Ovary (tissue), 9 donors: ENCODE data around the gene PLEKHG2. TPM values are rescaled to one million over a fixed set of nuclear protein-coding genes. Genes with fewer than 3 reads are reported as not detected.

Experiments
- DNase-seq, 5 donors: peaks; one replicate each; pipeline ENCODE4 v3.0.0-alpha.2; 2019 to 2020
- H3K27ac ChIP-seq, 2 donors: fragments of 200-600 bp; one replicate each; pipeline versions ENCODE4 v1.5.1 to v1.8.0; 2019 to 2022
- H3K27me3 ChIP-seq: fragments of 200-600 bp; one replicate; pipeline ENCODE4 v1.8.0; 2022
- H3K36me3 ChIP-seq: fragments of 200-600 bp; sonication (generic); one replicate; pipeline ENCODE4 v1.5.1; 2019
- H3K4me1 ChIP-seq: one replicate; pipeline ENCODE4 v1.8.1; 2013; ENCODE audit warnings: mild to moderate bottlenecking, moderate library complexity; ENCODE audit not compliant: insufficient read depth
- H3K4me3 ChIP-seq: fragments of 200-600 bp; sonication (generic); one replicate; pipeline ENCODE4 v1.5.1; 2017
- H3K9me3 ChIP-seq, 2 donors: fragments of 200-600 bp in 1 of 2; sonication (generic) in 1 of 2; one replicate each; pipeline versions ENCODE4 v1.5.1 to v1.8.1; 2013 to 2019; ENCODE audit warnings: mild to moderate bottlenecking in 1 of 2, moderate library complexity in 1 of 2
- CTCF ChIP-seq, 3 donors: fragments of 450-650 bp in 2 of 3; fragments of 200-600 bp in 1 of 3; IDR thresholded peaks; one replicate each; pipeline versions ENCODE4 v1.5.1 to v1.8.0; 2016 to 2022; ENCODE audit warnings: antibody characterized with exemption in 3 of 3, mild to moderate bottlenecking in 1 of 3
- EP300 ChIP-seq: sonication (generic); formaldehyde crosslinking; IDR thresholded peaks from one replicate; pipeline ENCODE4 v1.6.1; 2017; ENCODE audit warnings: antibody characterized with exemption
- POLR2A ChIP-seq: fragments of 450-650 bp; IDR thresholded peaks from one replicate; pipeline ENCODE4 v1.6.1; 2017; ENCODE audit warnings: antibody characterized with exemption, mild to moderate bottlenecking, moderate library complexity
- WGBS, 3 donors: extraction: QIAGEN DNeasy Blood & Tissue Kit in 1 of 3; methylation state at CpG; one replicate each; pipeline versions ENCODE4 v1.1.5 to v1.1.7; 2013 to 2017; 5-methylcytosine and 5-hydroxymethylcytosine counted together
- intact Hi-C, 4 donors: fragments of 100-400 bp; cut with DNase I; formaldehyde crosslinking; loops; one replicate each; pipeline versions ENCODE4 v1.11.0 to v1.15.1; 2022 to 2023
- polyA plus RNA-seq, 2 donors: library from polyadenylated mRNA; stranded (reverse); fragments of 200-250 nt in 1 of 2; fragments of 350-450 nt in 1 of 2; fragmentation: Illumina TruSeq in 1 of 2; extraction: RNeasy Lipid Tissue Mini Kit (QIAGEN cat#74804) in 1 of 2; gene quantifications; one replicate each; pipeline ENCODE4 v1.2.3, GENCODE V29; 2013 to 2014
- total RNA-seq, 7 donors: library from RNA; depleted of rRNA in 2 of 7; stranded (reverse); fragments of >200 nt in 2 of 7; fragmentation: NEBNext Ultra II Directional in 3 of 7; extraction: Animal tissue kit (Norgen Biotek cat#: 25700) in 3 of 7; gene quantifications; one replicate each; pipeline versions ENCODE4 v1.1.0 to v1.2.4, GENCODE V29; 2016 to 2023
- donor health status: DM: no; HTN: no; CAD: no; lungs with moderate emphysema.
- donor health status: DM: no; HTN: no; CAD: no.
- donor health status: Bipolar disorder and iron deficiency.
- donor health status: DM: yes; HTN: yes; CAD: no.
- donor health status: DM: no; HTN: no; CAD: no.
- donor health status: DM: yes; HTN: yes; CAD: no.

PLEKHG2 gene
- total and polyA plus RNA-seq, 9 donors = 8.6 to 68.0 (median 26.6) TPM

DNA sequence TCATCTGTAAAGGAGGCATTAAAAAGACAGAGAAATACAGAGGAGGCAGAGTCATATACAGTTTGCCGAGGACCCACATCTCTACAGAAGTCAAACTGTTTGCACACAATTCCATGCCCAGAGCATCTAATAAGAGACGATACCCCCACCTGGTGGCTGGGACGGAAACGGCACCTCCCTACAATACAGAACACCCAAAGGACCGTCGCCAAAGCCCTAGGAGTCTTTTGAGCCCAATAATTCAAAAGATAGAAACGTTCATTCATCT is 703 bp upstream of the PLEKHG2 start:
- peak; percentile 82 to 92 (median 88) for DNase-seq
- intact Hi-C loops = loop anchor here in 2 of 4 donors (2.0 kb wide), 2 partner anchors 15 to 33 kb away; partner anchors contain the start of gene SUPT5H (in 1 of the 2)
- H3K36me3 ChIP-seq = no peaks in the 10 kb centered on the region
- H3K27me3 ChIP-seq = no peaks in the 10 kb centered on the region
- no peak overlapping the region for H3K4me3 ChIP-seq
- H3K4me1 ChIP-seq = peaks cover 24% of the 10 kb centered on the region
- peak overlapping the region; percentile 87 to 98 for H3K27ac ChIP-seq
- TF ChIP-seq EP300 (no peak), CTCF (IDR thresholded peaks at IDR 0.05) (peak; percentile 39 to 94 (median 92)), POLR2A (no peak)
- H3K9me3 ChIP-seq = no peaks in the 10 kb centered on the region
- WGBS, 3 donors = 0 to 2% (median 1%) methylated on average over 7 of the region's 7 CpGs

DNA sequence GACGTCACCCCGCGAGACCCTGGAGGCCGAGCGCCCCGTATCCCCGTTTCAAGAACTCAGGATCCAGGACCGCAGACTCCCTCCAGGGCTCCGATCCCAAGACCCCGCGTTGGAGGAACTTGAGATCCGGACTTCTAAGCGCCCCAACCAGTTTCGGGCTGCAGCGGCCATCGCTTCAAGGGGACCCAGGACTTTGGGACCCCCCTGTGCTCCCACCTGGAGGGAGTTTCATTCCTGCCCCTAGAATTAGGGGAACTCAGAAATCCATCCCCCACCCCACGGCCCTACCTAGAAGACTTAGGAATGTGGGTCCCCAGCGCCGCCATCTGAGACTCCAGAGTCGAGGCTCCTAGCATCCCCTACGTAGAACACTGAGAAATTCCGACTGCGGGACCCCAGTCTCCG is 400 bp downstream of the PLEKHG2 start:
- peak overlapping the region; percentile 68 for H3K4me3 ChIP-seq
- peak overlapping the region; percentile 68 to 90 for H3K27ac ChIP-seq
- H3K36me3 ChIP-seq = no peaks in the 10 kb centered on the region
- no peaks in the 10 kb centered on the region for H3K9me3 ChIP-seq
- H3K27me3 ChIP-seq = no peaks in the 10 kb centered on the region
- DNase-seq = no peak
- WGBS, 3 donors = 0 to 1% (median 0%) methylated on average over 24 of the region's 24 CpGs
- TF ChIP-seq POLR2A (no peak), CTCF (IDR thresholded peaks at IDR 0.05) (no peak), EP300 (no peak)
- H3K4me1 ChIP-seq = peaks cover 24% of the 10 kb centered on the region
- intact Hi-C loops = loop anchor here in 2 of 4 donors (2.0 kb wide), 2 partner anchors 16 to 32 kb away; partner anchors contain the start of gene SUPT5H (in 1 of the 2)

GRCh38 chr19:39413272-39413910 is 922 bp downstream of the PLEKHG2 start:
- Histone ChIP-seq H3K9me3 (no peaks in the 10 kb centered on the region), H3K36me3 (no peaks in the 10 kb centered on the region), H3K27ac (peak overlapping the region; percentile 68 to 90), H3K4me3 (peak overlapping the region; percentile 68), H3K27me3 (no peaks in the 10 kb centered on the region), H3K4me1 (peaks cover 24% of the 10 kb centered on the region)
- whole genome bisulfite sequencing, 3 donors = 0 to 1% (median 1%) methylated on average over 27 to 54 of the region's 54 CpGs
- DNase-seq = peak; percentile 83 to 88 (median 85)
- intact Hi-C loops = loop anchor here in 2 of 4 donors (2.0 kb wide), 2 partner anchors 17 to 31 kb away; partner anchors contain the start of gene SUPT5H (in 1 of the 2)
- TF ChIP-seq CTCF (IDR thresholded peaks at IDR 0.05) (no peak), POLR2A (peak; percentile 4)

DNA sequence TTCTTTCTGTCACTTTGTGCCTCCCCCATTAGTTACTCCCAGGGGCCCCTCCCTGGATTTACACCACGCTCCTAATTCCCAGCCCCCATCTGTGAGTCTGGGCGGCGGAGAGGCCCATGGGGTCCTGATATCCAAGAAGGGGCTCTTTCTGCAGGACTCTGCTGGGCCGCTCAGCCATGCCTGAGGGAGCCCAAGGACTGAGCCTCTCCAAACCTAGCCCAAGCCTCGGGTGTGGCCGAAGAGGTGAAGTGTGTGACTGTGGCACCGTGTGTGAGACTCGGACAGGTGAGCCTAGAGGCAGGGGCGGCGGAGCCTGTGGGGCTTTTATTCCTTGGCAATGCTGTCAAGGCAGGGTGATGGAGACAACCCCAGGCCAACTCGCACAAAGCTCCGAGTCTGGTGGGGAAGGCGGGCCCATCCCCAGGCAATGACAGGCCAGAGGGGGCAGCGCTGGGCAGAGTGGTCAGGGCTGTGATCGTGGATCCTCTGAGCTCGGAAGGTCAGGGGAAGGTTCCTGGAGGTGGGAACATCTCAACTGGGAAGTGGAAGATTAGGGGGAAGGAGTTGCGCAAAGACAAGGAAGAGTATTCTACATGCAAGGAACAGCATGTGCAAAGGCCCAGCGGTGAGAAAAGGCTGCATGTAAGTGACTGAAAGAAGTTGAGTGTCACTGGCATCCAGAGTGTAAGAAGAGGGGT is 1.6 kb downstream of the PLEKHG2 start:
- intact Hi-C loops = loop anchor here in 2 of 4 donors (2.0 kb wide), 2 partner anchors 17 to 31 kb away; partner anchors contain the start of gene SUPT5H (in 1 of the 2)

More for the DNA sequence above, 1.6 kb downstream of the PLEKHG2 start:
- DNase-seq = peak; percentile 36 to 65 (median 59)
- no peaks in the 10 kb centered on the region for H3K36me3 ChIP-seq
- no peaks in the 10 kb centered on the region for H3K27me3 ChIP-seq
- WGBS, 3 donors = 9 to 20% (median 13%) methylated on average over 18 of the region's 18 CpGs
- TF ChIP-seq POLR2A = no peak
- TF ChIP-seq CTCF (IDR thresholded peaks at IDR 0.05) = no peak
- no peak for TF ChIP-seq EP300
- H3K4me3 ChIP-seq = peak overlapping the region; percentile 68
- peak overlapping the region; percentile 68 to 90 for H3K27ac ChIP-seq
- H3K9me3 ChIP-seq = no peaks in the 10 kb centered on the region
- H3K4me1 ChIP-seq = peaks cover 24% of the 10 kb centered on the region
